Stimulated activated CD8-positive, alpha-beta memory T cell treated with anti-CD3 and anti-CD28 coated beads, Interleukin-12 subunit alpha, Interleukin-12 subunit beta, amount 100 ng/mL, for 1 hour (primary cell): ENCODE data around the gene MAP2K5.

Experiments
- DNase-seq: peaks from one replicate; pipeline ENCODE4 v3.0.0-alpha.2; 2020; ENCODE audit warnings: low read depth

The MAP2K5 gene

GRCh38 chr15:67758619-67759300 is 216.3 kb downstream of the MAP2K5 start:
- DNase-seq, result no peak

DNA sequence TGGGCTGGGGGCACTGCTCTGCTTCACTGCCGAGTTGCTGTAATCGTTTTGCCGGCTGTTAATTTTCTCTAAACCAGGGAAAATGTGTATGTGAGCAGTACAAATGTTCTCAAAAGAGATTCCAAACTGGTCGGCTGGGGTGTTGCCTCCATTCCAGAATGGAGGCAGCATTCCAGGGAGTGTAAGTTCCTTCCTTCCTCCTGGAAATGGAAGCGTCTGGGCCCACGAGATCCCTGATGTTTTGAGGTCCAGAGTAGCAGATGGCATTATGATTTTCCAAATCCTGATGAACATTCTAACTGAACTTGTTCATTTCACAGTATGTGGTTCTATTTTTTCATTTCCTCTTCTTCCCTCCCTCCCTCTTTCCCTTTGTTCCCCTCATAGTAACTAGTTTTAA is 218.4 kb downstream of the MAP2K5 start:
- no peak for DNase-seq

DNA sequence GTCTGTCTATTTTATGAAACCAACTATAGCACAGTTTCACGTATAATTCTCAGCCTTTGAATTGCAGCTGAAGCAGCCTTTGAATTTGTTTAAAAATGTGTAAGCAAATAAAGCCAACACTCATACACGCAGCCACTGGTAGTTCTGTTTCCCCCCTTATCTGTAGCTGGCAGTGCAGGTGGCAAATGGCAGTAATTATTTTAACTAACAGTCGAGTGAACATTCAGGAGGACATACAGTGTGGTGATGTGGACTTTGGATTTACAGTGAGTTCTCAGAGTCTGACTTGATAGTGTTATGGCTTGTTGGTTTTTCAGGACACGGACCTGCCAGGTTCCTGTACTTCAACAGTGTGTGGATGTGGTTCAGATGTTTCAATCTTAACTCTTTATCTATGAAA is 218.8 kb downstream of the MAP2K5 start:
- no peak for DNase-seq

- no peak for DNase-seq
These were observed 220.3 kb downstream of the MAP2K5 start for GRCh38 chr15:67762610-67763368.

DNA sequence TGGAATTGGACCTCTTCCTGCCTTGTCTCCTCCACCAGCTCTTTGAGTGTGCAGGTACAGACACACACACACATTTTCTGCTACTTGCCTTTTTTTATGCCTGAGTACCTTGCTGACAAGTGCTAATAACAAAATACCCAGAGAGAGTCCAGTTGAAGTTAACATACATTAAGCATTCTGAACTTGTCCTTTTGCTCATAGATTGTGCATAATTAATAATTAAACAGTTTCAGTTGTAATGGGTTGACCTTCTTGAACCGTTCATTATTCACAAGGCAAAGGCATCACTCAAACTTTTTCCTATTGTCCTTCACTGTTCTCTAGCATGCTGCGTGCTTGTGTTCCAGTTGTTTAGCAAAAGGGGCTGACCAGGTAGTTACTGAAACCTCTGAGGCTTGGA is 223.2 kb downstream of the MAP2K5 start:
- no peak for DNase-seq

- no peak for DNase-seq
These were observed 224.5 kb downstream of the MAP2K5 start for GRCh38 chr15:67766968-67767367.

DNA sequence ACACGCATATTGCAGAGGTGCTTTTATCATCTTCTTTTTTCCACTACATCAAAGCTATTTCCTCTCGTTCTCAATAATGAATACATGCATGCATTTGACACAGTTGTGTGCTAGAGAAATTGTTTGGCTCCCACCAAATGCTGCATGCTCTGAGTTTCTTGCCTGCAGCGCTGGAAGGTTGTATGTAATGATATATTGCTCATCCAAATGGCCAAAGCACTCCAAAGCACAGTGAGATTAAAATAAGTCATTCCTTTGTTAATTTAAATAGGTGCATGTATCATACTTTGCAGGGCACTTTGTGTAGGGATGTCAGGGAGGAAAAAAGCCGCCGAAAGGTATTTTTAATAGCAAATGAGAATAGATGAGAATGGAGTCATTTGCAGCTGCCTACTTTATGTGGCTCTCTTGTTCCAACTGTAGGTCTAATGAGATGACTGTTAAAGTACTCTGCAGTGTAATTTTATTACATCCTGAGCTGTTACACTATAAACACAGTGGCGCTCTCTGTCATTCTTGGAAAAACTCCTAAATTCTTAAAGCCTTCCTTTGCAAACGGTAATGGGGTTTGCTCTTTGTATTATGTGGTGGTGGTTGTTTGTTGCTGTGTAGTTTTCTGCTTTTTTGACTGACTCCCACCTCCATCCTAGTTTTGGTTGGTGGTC is 225.9 kb downstream of the MAP2K5 start:
- DNase-seq, result no peak

GRCh38 chr15:67769497-67770357 is 227.2 kb downstream of the MAP2K5 start:
- no peak for DNase-seq

- DNase-seq, result no peak
These were observed 227.8 kb downstream of the MAP2K5 start for GRCh38 chr15:67770358-67770628.

DNA sequence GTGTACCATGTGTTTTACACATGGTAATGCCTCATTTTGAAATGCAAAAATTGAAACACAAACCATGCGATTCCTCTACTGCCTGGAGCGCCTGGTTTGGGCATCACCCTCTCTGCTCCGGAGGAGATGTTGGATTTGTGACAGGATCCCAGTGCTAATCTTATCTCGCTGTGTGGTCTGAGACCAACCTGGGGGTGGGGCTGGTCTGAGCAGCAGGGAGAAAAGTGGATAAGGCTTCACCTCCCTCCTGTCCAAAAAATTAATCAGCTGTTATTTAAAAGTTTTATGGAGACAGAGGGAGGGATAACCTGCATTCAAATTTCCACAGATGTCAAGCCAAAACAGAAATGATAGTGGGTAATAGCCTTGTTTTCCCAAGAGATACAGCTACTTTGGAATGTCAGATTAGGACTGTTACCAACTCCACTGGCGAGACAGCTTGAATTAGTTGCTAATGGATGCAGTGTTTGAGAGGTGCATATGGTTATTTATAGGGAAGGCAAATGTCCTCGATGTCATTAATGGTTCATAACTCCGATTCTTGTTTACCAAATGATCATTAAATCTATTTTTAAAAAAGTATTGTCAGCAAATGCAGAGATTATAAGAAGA is 228.8 kb downstream of the MAP2K5 start:
- DNase-seq, result no peak

- DNase-seq, result no peak
These were observed 232.1 kb downstream of the MAP2K5 start for GRCh38 chr15:67774626-67775025.

DNA sequence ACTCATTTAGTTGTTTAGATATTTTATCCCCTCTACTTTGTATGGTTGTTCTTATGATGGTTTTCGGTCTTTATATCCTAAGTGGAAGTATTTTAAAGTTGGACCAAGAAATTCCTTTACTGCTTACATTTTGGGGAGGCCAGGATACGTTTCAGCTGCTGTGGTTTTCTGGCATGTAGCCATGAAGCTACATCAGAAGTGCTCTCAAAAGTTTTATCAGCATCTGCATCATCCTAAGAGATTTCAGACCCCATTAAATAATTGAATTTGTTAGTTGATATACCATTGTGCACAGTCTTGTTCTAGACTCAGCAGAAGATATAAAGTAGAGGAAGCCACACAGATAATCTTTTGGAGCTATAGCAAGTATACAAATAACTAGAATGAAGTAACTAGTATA is 232.7 kb downstream of the MAP2K5 start:
- no peak for DNase-seq

GRCh38 chr15:67775998-67776397 is 233.5 kb downstream of the MAP2K5 start:
- no peak for DNase-seq

GRCh38 chr15:67776600-67776999 is 234.1 kb downstream of the MAP2K5 start:
- no peak for DNase-seq

- no peak for DNase-seq
These were observed 234.6 kb downstream of the MAP2K5 start for GRCh38 chr15:67777071-67777470.

- DNase-seq, result no peak
These were observed 235.3 kb downstream of the MAP2K5 start for GRCh38 chr15:67777773-67778172.

GRCh38 chr15:67778968-67779548 is 236.6 kb downstream of the MAP2K5 start:
- no peak for DNase-seq

GRCh38 chr15:67779549-67780111 is 237.1 kb downstream of the MAP2K5 start:
- DNase-seq, result no peak

- DNase-seq, result no peak
These were observed 238.6 kb downstream of the MAP2K5 start for GRCh38 chr15:67781061-67781460.

DNA sequence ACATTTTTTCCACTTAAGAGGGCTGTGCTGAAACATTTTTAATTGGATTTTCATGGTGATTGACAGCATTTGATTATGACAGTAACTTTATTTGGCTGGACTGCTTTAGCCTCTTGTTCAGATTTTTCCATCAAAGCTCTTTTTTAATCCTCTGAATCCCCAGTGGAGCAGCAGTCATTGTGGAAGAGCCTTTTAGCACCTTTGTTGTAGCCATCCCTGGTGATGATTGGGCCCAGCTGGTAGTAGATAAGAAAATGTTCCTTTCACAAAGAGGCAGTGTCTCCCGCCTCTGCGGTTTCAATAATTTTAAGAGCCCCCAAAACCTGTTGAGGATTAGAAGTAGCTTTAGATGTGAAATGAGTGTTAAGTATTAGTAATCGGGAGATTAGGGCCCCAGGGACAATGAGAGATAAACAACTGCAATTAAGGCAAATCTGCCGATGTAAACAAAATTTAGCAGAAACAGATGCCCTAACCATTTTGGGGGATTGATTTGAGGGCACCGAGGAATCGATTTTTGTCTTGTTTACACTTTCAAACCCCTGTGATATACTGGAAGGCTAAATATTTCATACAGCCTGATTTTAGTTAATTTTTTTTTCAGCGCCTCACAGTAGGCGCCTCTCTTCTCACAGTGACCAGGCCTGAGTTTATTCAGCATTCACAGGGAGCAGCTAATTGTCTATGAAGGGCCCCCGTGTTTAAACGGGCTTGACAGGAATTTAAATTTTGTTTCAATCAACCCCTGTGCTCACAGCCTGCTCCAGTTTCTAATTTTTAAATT is 239.6 kb downstream of the MAP2K5 start:
- no peak for DNase-seq

DNA sequence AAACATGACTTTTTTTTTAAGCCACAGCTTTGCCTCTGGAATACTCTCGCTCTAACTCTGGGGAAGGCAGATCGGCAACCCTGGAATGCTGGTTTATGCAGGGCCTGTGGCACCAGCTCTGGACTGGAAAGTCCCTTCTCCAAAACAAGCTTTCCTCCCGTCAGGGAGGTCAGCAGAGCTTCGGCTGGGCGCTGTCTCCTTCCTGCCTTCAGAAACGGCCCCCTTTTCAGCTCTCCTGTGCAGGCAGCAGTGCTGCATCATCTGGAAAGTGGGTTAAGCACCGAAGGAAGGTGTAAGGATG is 240.1 kb downstream of the MAP2K5 start:
- DNase-seq, result no peak
